ENCODE data around the gene GZMM. TPM values are rescaled to one million over a fixed set of nuclear protein-coding genes. Genes with fewer than 3 reads are reported as not detected.
A peak's percentile ranks its signal among the peaks of the same experiment; 100 is the strongest.

Gene GZMM
- total and polyA plus RNA-seq, 4 donors = 0.33 to 0.68 (median 0.55) TPM; not detected in 1

DNA sequence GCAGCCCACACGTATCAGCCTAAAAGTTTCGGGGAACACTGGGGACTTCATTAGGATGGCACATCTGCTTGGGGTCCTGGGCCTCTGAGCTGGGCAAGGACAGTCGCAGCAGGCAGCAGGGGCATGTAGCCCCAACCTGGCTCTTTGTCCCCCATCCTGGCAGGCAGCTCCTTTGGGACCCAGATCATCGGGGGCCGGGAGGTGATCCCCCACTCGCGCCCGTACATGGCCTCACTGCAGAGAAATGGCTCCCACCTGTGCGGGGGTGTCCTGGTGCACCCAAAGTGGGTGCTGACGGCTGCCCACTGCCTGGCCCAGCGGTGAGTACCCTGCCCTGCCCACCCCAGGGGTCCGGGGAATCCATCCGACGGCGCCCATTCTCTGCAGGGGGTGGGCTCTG is 3.3 kb downstream of the GZMM start:
- no peaks in the 10 kb centered on the region for H3K27me3 ChIP-seq (ENCODE audit: control insufficient read depth, insufficient read depth, low read length)
- peaks cover 26% of the 10 kb centered on the region for H3K36me3 ChIP-seq (ENCODE audit: control insufficient read depth, insufficient read depth, low read length)
- no peak overlapping the region for H3K27ac ChIP-seq (ENCODE audit: low read depth, low read length)
- no peak for DNase-seq (ENCODE audit: low read depth in 4 of 6, low spot score in 6 of 6)
- peaks cover 4% of the 10 kb centered on the region for H3K4me1 ChIP-seq (ENCODE audit: control insufficient read depth, insufficient read depth, low read length)
- WGBS (ENCODE audit: insufficient coverage) = 90% methylated on average over 15 of the region's 15 CpGs
- H3K4me3 ChIP-seq (ENCODE audit: low read depth, low read length) = no peak overlapping the region
- H3K9me3 ChIP-seq (ENCODE audit: control insufficient read depth, insufficient read depth, low read length) = no peaks in the 10 kb centered on the region

DNA sequence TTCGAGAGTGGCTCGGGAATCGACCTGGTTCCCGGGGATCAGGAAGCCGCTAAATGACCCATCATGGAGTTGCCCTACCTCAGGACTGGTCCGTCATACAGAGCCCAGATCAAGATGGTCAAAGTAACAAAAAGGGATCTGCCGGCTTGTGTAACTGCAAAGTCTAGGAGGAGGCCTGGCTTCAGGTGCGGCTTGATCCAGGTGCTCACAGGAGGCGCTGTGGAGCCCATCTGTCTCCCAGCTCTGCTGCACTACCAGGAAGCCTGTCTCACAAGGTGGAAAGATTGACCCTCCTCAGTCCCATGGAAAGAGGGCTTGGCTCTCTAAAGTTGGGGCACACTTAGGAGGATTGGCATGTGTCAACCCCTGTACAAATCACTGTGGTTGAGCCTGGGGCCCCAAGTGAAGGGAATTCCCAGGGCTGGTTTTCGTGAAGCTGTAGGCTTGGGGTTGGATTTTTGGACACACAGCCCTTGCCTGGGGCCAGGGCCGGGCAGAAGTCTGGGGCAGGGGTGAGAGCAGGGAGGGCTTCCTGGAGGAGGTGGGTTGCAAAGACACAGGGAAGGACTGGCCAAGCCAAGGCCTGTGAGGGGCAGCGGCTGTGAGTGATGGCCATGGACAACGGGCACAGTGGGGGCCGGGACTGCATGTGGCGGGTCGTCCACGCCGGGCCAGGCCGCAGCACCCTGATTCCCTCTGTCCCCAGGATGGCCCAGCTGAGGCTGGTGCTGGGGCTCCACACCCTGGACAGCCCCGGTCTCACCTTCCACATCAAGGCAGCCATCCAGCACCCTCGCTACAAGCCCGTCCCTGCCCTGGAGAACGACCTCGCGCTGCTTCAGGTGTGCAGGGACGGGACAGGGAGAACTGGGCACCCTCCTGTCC is 4.2 kb downstream of the GZMM start:
- no peak for DNase-seq (ENCODE audit: low read depth in 4 of 6, low spot score in 6 of 6)

DNA sequence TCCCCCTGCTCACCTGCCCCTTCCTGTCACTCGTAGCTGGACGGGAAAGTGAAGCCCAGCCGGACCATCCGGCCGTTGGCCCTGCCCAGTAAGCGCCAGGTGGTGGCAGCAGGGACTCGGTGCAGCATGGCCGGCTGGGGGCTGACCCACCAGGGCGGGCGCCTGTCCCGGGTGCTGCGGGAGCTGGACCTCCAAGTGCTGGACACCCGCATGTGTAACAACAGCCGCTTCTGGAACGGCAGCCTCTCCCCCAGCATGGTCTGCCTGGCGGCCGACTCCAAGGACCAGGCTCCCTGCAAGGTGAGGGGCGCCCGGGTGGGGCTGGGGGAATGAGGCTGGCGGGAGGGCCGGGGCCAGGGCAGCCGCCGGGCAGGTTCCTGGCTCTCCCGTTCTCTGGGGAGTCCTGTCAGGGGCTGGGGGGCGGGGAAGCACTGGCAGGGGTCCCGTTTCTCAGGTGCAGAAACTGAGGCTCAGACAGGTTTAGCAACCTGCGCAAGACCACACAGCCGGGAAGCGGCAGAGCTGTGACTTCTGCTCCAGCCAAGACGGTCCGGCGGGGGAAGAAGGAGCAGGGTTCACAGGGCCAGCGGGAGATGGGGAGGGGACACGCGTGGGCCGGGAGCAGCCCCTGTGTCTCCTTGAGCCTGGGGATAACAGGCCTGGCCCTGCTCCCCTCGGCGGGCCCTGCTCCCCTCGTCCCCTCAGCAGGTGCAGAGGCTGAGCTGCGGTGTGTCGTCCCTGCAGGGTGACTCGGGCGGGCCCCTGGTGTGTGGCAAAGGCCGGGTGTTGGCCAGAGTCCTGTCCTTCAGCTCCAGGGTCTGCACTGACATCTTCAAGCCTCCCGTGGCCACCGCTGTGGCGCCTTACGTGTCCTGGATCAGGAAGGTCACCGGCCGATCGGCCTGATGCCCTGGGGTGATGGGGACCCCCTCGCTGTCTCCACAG is 5.3 kb downstream of the GZMM start:
- DNase-seq (ENCODE audit: low read depth in 4 of 6, low spot score in 6 of 6) = no peak
- Histone ChIP-seq H3K4me3 (ENCODE audit: low read depth, low read length) (no peak overlapping the region), H3K27ac (ENCODE audit: low read depth, low read length) (no peak overlapping the region), H3K4me1 (ENCODE audit: control insufficient read depth, insufficient read depth, low read length) (peaks cover 4% of the 10 kb centered on the region), H3K36me3 (ENCODE audit: control insufficient read depth, insufficient read depth, low read length) (peaks cover 6% of the 10 kb centered on the region), H3K27me3 (ENCODE audit: control insufficient read depth, insufficient read depth, low read length) (no peaks in the 10 kb centered on the region), H3K9me3 (ENCODE audit: control insufficient read depth, insufficient read depth, low read length) (no peaks in the 10 kb centered on the region)
- 75% methylated on average over 45 of the region's 52 CpGs for WGBS (ENCODE audit: insufficient coverage)

More for the DNA sequence above, 4.2 kb downstream of the GZMM start:
- Histone ChIP-seq H3K36me3 (ENCODE audit: control insufficient read depth, insufficient read depth, low read length) (peaks cover 16% of the 10 kb centered on the region), H3K4me1 (ENCODE audit: control insufficient read depth, insufficient read depth, low read length) (peaks cover 4% of the 10 kb centered on the region), H3K27me3 (ENCODE audit: control insufficient read depth, insufficient read depth, low read length) (no peaks in the 10 kb centered on the region), H3K4me3 (ENCODE audit: low read depth, low read length) (no peak overlapping the region), H3K27ac (ENCODE audit: low read depth, low read length) (no peak overlapping the region), H3K9me3 (ENCODE audit: control insufficient read depth, insufficient read depth, low read length) (no peaks in the 10 kb centered on the region)
- 84% methylated on average over 20 of the region's 26 CpGs for WGBS (ENCODE audit: insufficient coverage)

DNA sequence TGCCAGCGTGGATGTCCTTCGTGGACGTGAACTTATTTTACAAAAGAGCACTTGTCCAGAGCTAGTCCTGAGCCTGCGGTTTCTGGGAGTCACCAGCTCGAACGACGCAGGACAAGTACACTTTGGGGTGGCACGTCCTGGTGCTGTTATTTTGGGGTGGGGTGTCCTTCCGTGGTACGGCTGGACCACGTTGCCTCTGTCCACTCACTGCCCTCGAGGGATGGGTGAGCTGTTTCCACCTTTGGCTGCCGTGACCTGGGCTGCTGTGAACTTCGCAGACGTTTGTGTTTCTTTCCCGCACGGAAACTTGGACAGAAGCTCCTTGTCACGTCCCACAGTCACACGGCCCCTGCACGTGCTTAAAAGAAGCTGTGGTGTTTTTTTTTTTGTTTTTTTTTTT is 11.0 kb downstream of the GZMM start:
- 77% methylated on average over 18 of the region's 20 CpGs for WGBS (ENCODE audit: insufficient coverage)
- no peaks in the 10 kb centered on the region for H3K27me3 ChIP-seq (ENCODE audit: control insufficient read depth, insufficient read depth, low read length)
- no peak for DNase-seq (ENCODE audit: low read depth in 4 of 6, low spot score in 6 of 6)
- H3K4me3 ChIP-seq (ENCODE audit: low read depth, low read length) = no peak overlapping the region
- peaks cover 21% of the 10 kb centered on the region for H3K4me1 ChIP-seq (ENCODE audit: control insufficient read depth, insufficient read depth, low read length)
- H3K9me3 ChIP-seq (ENCODE audit: control insufficient read depth, insufficient read depth, low read length) = no peaks in the 10 kb centered on the region
- H3K36me3 ChIP-seq (ENCODE audit: control insufficient read depth, insufficient read depth, low read length) = no peaks in the 10 kb centered on the region
- no peak overlapping the region for H3K27ac ChIP-seq (ENCODE audit: low read depth, low read length)

DNA sequence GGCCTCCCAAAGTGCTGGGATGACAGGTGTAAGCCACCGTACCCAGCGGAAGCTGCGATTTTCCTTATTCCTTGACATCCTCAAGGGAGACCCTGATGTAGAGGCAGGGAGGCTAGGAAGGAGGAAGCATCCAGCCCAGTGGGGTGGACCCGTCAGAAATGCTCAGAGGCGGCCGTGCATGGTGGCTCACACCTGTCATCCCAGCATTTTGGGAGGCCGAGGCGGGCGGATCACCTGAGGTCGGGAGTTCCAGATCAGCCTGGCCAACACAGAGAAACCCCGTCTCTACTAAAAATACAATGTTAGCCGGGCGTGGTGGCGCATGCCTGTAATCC is 11.6 kb downstream of the GZMM start:
- WGBS (ENCODE audit: insufficient coverage) = 94% methylated on average over 8 of the region's 14 CpGs
- Histone ChIP-seq H3K4me3 (ENCODE audit: low read depth, low read length) (no peak overlapping the region), H3K4me1 (ENCODE audit: control insufficient read depth, insufficient read depth, low read length) (peaks cover 21% of the 10 kb centered on the region), H3K9me3 (ENCODE audit: control insufficient read depth, insufficient read depth, low read length) (no peaks in the 10 kb centered on the region), H3K27ac (ENCODE audit: low read depth, low read length) (no peak overlapping the region), H3K36me3 (ENCODE audit: control insufficient read depth, insufficient read depth, low read length) (no peaks in the 10 kb centered on the region), H3K27me3 (ENCODE audit: control insufficient read depth, insufficient read depth, low read length) (no peaks in the 10 kb centered on the region)
- DNase-seq (ENCODE audit: low read depth in 4 of 6, low spot score in 6 of 6) = no peak

DNA sequence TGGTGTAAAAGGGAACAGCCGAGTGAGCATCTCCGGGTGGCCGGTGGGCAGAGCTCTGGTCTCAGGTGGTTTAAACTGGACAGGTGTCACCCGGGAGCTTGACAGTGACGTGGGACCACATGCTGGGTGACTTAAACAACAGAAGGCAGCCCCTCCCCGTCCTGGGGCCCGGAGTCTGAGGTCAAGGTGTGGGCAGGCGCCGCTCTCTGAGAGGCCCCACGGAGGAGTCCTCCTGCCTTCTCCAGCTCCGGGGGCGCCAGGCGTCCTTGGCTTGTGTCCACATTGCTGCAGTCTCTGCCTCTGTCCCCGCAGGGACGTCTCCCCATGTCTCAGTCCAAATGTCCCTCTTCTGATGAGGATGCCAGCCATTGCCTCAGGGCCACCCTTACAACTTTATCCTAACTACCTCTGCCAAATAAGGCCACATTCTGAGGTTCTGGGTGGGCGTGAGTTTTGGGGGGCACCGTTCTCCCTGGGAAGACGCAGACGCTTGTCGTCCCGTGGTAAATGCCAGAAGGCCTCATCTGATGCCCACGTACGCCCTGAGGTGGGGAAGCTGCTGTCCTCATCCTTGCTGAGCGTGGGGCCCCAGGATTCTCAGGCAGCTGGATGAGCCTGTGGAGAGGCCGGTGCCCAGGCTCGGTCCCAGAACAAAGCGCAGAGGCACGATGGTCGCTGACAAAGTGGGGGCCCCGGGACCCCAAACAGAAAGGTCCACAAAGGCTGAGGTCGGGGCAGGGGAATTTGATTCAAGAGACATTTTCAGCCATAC is 12.9 kb downstream of the GZMM start:
- Histone ChIP-seq H3K4me1 (ENCODE audit: control insufficient read depth, insufficient read depth, low read length) (peaks cover 18% of the 10 kb centered on the region), H3K4me3 (ENCODE audit: low read depth, low read length) (no peak overlapping the region), H3K27me3 (ENCODE audit: control insufficient read depth, insufficient read depth, low read length) (no peaks in the 10 kb centered on the region), H3K9me3 (ENCODE audit: control insufficient read depth, insufficient read depth, low read length) (no peaks in the 10 kb centered on the region), H3K36me3 (ENCODE audit: control insufficient read depth, insufficient read depth, low read length) (no peaks in the 10 kb centered on the region), H3K27ac (ENCODE audit: low read depth, low read length) (no peak overlapping the region)
- 78% methylated on average over 30 of the region's 31 CpGs for WGBS (ENCODE audit: insufficient coverage)
- DNase-seq (ENCODE audit: low read depth in 4 of 6, low spot score in 6 of 6) = no peak

- 30% methylated on average over 12 of the region's 21 CpGs for WGBS (ENCODE audit: insufficient coverage)
- Histone ChIP-seq H3K4me1 (ENCODE audit: control insufficient read depth, insufficient read depth, low read length) (peaks cover 18% of the 10 kb centered on the region), H3K27ac (ENCODE audit: low read depth, low read length) (peak overlapping the region; percentile 57), H3K4me3 (ENCODE audit: low read depth, low read length) (no peak overlapping the region), H3K27me3 (ENCODE audit: control insufficient read depth, insufficient read depth, low read length) (no peaks in the 10 kb centered on the region), H3K9me3 (ENCODE audit: control insufficient read depth, insufficient read depth, low read length) (no peaks in the 10 kb centered on the region), H3K36me3 (ENCODE audit: control insufficient read depth, insufficient read depth, low read length) (no peaks in the 10 kb centered on the region)
- peak in 1 of 6 donors; percentile 76 for DNase-seq (ENCODE audit: low read depth in 4 of 6, low spot score in 6 of 6)
These were observed 15.1 kb downstream of the GZMM start for GRCh38 chr19:558770-559439.

DNA sequence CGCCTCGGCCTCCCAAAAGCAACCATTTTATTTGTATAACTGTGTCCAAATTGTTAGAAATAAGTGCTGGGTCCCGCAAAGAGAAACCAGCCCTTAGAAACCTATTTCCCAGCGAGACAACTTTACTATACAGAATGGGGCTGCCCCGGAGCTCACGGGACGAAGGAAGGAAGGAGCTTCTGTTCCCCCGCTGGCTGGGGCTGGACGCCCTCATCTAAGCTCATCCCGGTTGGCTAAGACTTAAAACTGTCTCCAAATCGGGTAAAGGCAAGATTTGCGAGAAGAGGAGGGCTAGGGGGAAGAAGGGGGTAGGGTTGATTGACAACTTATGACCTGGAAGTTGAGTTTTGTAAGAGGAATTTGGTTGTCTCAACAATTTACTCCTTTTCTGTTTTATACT is 16.3 kb downstream of the GZMM start:
- Histone ChIP-seq H3K9me3 (ENCODE audit: control insufficient read depth, insufficient read depth, low read length) (no peaks in the 10 kb centered on the region), H3K27me3 (ENCODE audit: control insufficient read depth, insufficient read depth, low read length) (no peaks in the 10 kb centered on the region), H3K36me3 (ENCODE audit: control insufficient read depth, insufficient read depth, low read length) (no peaks in the 10 kb centered on the region), H3K27ac (ENCODE audit: low read depth, low read length) (peak overlapping the region; percentile 40), H3K4me1 (ENCODE audit: control insufficient read depth, insufficient read depth, low read length) (peaks cover 18% of the 10 kb centered on the region), H3K4me3 (ENCODE audit: low read depth, low read length) (no peak overlapping the region)
- 100% methylated on average over 1 of the region's 12 CpGs for WGBS (ENCODE audit: insufficient coverage)
- no peak for DNase-seq (ENCODE audit: low read depth in 4 of 6, low spot score in 6 of 6)

DNA sequence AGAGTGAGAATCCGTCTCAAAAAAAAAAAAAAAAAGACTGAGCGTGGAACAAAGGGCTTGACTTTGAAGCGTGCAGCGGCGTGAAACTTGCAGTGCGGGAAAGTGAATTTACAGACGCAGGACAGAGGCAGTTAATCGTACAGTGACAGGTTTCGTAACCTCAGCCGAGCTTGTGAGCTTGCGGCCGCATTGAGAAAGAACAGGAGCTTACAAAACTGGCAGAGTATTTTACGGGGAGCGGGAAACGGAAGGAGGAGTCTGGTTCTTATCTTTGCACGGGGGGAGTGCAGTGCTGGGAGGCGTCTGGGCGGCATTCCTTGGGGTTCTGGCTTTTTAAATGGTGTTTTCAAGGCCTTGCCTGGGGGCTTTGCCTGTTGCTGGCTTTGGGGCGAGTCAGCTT is 22.6 kb downstream of the GZMM start:
- H3K27ac ChIP-seq (ENCODE audit: low read depth, low read length) = no peak overlapping the region
- H3K36me3 ChIP-seq (ENCODE audit: control insufficient read depth, insufficient read depth, low read length) = no peaks in the 10 kb centered on the region
- H3K9me3 ChIP-seq (ENCODE audit: control insufficient read depth, insufficient read depth, low read length) = no peaks in the 10 kb centered on the region
- H3K4me1 ChIP-seq (ENCODE audit: control insufficient read depth, insufficient read depth, low read length) = peaks cover 8% of the 10 kb centered on the region
- no peak for DNase-seq (ENCODE audit: low read depth in 4 of 6, low spot score in 6 of 6)
- peaks cover 4% of the 10 kb centered on the region for H3K27me3 ChIP-seq (ENCODE audit: control insufficient read depth, insufficient read depth, low read length)
- no peak overlapping the region for H3K4me3 ChIP-seq (ENCODE audit: low read depth, low read length)
- 62% methylated on average over 17 of the region's 19 CpGs for WGBS (ENCODE audit: insufficient coverage)
